Activated naive CD4-positive, alpha-beta T cell treated with anti-CD3 and anti-CD28 coated beads, Interleukin-2, amount 50 U/mL, for 72 hours (primary cell): ENCODE data around the gene GNAT1. TPM values are rescaled to one million over a fixed set of nuclear protein-coding genes. Genes with fewer than 3 reads are reported as not detected.

Experiments
- ATAC-seq, 2 donors: fragments of 150-1000 bp; cut with Tn5 transposase; 2 replicates each; pipeline ENCODE4 v1.10.0; 2021; ENCODE audit warnings: mild to moderate bottlenecking in 2 of 2, moderate library complexity in 2 of 2
- DNase-seq, 2 donors: peaks; one replicate each; pipeline ENCODE4 v3.0.0; 2021 to 2022; ENCODE audit warnings: low spot score in 2 of 2
- H3K27ac Mint-ChIP-seq, 2 donors: one replicate each; pipeline ENCODE4 v1.8.0; 2022; ENCODE audit warnings: mild to moderate bottlenecking in 2 of 2, mixed read lengths in 2 of 2
- H3K36me3 Mint-ChIP-seq, 2 donors: one replicate each; pipeline ENCODE4 v1.8.0; 2022; ENCODE audit warnings: mixed read lengths in 2 of 2
- H3K9me3 Mint-ChIP-seq, 2 donors: one replicate each; pipeline ENCODE4 v1.8.0; 2022; ENCODE audit warnings: mixed read lengths in 2 of 2
- total RNA-seq, 2 donors: library from RNA; stranded (reverse); gene quantifications; one replicate each; pipeline ENCODE4 v1.2.3, GENCODE V29; 2022

The GNAT1 gene
- total RNA-seq, 2 donors from 2014 or later, result not detected

DNA sequence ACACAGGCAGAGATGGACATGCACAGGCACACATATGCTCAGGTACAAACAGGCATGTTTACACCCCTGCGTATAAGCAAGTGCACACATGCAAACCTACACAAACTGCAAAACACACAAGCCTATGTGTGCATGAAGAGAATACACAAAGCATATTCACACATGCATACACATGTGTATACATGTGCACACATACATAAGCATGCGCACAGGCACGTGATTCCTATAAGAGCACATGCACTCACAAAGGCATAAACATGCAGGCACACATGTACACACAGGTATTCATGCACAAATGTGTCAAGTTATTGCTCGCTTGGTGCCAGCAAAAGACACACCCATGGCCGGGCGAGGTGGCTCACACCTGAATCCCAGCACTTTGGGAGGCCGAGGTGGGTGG lies 1.4 kb upstream of the GNAT1 start:
- no peak for ATAC-seq
- H3K36me3 Mint-ChIP-seq, result no peaks in the 10 kb centered on the region
- no peak overlapping the region for H3K27ac Mint-ChIP-seq

DNA sequence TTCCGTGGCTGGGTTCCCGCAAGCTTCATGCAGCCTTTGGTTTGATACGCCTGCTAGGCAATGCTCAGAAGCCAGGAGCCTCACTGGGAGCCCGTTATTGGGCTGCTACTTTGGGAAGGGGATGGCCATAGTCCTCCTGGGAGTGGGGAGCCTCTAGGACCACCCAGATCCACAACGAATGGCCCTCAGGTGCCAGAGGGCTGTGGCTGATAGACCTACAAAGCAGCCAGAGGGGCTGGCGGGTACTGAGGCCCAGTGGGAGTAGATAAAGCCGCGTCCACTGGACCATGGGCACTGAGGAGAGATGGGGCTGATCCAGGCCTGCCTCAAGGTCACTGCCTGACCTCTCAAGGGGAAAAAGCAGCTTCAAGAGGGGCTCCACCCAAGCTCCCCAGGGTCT lies 714 bp downstream of the GNAT1 start:
- H3K27ac Mint-ChIP-seq, result no peak overlapping the region
- no peaks in the 10 kb centered on the region for H3K36me3 Mint-ChIP-seq
- no peaks in the 10 kb centered on the region for H3K9me3 Mint-ChIP-seq
- no peak for ATAC-seq
- no peak for DNase-seq

More for the DNA sequence above, 1.4 kb upstream of the GNAT1 start:
- no peaks in the 10 kb centered on the region for H3K9me3 Mint-ChIP-seq
- no peak for DNase-seq

DNA sequence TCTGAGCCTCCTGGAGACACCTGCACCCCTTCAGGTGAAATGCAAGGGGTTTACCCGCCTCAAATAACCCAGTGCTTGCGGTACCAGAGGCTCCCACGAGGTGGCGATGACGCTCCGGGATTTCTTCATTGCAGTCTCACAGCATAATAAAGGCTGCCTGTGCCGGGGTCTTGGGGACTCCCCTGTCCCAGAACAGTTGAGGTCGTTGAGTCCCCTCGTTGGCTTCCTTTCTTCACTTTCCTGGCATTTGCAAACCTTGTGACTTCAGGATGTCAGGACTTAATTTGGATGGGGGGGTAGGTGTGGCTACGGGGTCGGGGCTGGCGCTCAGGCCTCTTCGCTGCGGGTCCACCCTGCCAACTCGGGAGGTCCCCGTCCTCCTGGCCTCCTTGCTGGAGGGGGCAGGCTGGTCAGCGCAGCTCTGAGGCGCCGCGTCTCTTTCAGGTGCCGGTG lies 1.3 kb downstream of the GNAT1 start:
- H3K9me3 Mint-ChIP-seq, result no peaks in the 10 kb centered on the region
- ATAC-seq (peak; percentile 56 to 65), DNase-seq (peak; percentile 67 to 96)
- no peak overlapping the region for H3K27ac Mint-ChIP-seq
- no peaks in the 10 kb centered on the region for H3K36me3 Mint-ChIP-seq

DNA sequence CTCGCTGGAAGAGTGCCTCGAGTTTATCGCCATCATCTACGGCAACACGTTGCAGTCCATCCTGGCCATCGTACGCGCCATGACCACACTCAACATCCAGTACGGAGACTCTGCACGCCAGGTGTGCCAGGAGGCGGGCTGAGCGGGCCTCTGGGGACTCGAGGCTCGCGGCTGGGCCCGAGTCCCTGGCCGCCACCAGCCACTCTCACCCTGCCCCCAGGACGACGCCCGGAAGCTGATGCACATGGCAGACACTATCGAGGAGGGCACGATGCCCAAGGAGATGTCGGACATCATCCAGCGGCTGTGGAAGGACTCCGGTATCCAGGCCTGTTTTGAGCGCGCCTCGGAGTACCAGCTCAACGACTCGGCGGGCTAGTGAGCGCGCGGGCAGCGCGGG lies 1.9 kb downstream of the GNAT1 start:
- DNase-seq (no peak), ATAC-seq (no peak)
- Mint-ChIP-seq H3K27ac (no peak overlapping the region), H3K9me3 (no peaks in the 10 kb centered on the region), H3K36me3 (no peaks in the 10 kb centered on the region)

DNA sequence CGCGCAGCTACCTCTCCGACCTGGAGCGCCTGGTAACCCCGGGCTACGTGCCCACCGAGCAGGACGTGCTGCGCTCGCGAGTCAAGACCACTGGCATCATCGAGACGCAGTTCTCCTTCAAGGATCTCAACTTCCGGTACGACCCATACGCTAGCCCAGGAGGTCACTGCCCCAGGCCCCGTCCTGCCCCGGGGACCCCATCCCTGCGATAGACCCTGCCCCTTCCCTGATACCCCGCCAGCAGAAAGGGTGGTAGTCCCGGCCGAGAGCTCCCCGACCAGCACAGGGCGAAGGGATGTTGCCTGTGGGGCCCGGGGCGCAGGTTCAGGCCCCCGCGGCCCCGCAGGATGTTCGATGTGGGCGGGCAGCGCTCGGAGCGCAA lies 2.3 kb downstream of the GNAT1 start:
- no peak for DNase-seq
- no peak for ATAC-seq
- H3K36me3 Mint-ChIP-seq, result no peaks in the 10 kb centered on the region

DNA sequence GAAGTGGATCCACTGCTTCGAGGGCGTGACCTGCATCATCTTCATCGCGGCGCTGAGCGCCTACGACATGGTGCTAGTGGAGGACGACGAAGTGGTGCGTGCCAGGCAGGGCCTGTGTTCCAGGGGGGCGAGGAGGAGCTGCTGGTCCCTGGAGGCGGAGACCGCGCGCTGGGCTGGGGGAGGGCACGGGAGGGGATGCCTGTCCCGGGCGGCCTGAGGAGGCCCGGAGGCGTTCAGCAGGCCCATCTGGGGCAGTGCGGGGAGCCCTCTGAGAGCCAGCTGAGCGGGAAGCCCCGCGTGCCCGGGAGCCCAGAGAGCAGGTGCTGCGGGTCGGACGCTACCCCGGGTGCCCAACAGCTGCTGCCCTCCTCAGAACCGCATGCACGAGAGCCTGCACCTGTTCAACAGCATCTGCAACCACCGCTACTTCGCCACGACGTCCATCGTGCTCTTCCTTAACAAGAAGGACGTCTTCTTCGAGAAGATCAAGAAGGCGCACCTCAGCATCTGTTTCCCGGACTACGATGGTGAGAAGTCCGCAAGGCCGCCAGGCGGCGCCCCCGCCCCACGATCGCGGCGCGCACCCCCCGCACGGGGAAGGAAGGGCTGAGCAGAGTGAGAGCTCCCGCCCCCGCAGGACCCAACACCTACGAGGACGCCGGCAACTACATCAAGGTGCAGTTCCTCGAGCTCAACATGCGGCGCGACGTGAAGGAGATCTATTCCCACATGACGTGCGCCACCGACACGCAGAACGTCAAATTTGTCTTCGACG lies 2.9 kb downstream of the GNAT1 start:
- Mint-ChIP-seq H3K36me3 (no peaks in the 10 kb centered on the region), H3K9me3 (no peaks in the 10 kb centered on the region), H3K27ac (no peak overlapping the region)
- peak; percentile 69 to 85 for DNase-seq
- peak; percentile 79 to 82 for ATAC-seq

More for the DNA sequence above, 2.3 kb downstream of the GNAT1 start:
- Mint-ChIP-seq H3K27ac (no peak overlapping the region), H3K9me3 (no peaks in the 10 kb centered on the region)

DNA sequence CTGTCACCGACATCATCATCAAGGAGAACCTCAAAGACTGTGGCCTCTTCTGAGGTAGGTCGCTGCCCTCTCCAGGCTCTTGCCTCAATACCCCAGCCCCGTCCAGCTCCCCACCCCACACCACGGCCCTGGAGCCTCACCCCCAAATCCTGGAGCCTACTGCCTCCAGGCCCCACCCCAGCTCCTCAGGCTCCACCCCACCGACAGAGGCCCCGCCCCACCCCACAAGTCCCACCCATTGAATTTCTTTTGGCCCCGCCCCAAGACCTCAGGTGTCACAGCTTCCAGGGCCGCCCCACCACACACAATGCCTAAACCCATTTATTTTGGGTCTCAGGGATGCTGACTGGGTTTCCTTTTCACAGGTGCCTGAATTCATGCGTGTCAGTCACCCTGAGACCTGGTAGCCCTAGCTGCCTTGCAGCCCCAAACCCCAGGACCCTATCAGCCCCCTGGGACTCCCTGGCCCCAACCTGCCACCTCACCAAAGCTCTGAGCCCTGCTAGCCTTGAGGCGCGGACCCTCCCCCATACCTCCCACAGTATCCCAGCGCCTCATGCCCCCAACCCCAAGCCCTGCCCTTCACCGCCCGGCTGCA lies 3.6 kb downstream of the GNAT1 start:
- no peaks in the 10 kb centered on the region for H3K9me3 Mint-ChIP-seq
- DNase-seq, result no peak
- H3K36me3 Mint-ChIP-seq, result no peaks in the 10 kb centered on the region

DNA sequence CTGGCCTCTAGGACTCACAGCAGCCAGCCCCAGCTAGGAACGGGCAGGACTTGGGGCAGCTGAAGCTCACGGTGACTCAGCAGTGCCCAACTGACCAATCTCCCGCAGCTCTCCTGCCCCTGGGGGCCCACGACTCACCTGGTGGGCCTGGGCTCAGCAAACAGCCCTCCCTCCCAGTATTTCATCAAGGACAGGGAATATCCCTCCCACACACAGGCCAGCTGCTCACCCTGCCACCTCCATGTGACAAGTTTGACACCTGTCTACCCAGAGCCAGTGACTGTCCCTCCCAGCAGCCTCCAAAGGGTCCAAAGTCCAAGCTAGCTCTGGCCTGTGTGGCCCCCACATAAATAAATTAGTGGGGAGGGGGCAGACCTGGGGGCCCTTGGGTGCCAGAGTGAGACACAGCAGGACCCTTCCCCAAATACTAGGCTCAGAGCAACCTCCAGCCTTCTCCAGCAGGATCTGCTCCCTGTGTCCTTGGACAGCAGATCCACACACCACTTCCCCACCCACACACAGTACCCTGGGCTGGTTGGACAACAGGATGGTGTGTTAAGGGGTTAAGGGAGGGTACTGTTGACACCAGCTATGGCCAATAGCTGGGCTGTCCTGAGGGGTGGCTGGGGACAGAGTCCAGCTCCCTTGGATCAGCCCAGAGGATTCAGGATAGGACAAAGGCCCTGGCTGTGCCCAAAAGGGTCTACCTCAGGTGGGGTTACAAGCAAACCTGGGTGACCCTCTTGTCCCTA lies 4.3 kb downstream of the GNAT1 start:
- no peaks in the 10 kb centered on the region for H3K36me3 Mint-ChIP-seq
- no peaks in the 10 kb centered on the region for H3K9me3 Mint-ChIP-seq
- ATAC-seq (no peak), DNase-seq (no peak)
- H3K27ac Mint-ChIP-seq, result no peak overlapping the region

More for the DNA sequence above, 3.6 kb downstream of the GNAT1 start:
- H3K27ac Mint-ChIP-seq, result no peak overlapping the region
- peak; percentile 35 to 65 for ATAC-seq

DNA sequence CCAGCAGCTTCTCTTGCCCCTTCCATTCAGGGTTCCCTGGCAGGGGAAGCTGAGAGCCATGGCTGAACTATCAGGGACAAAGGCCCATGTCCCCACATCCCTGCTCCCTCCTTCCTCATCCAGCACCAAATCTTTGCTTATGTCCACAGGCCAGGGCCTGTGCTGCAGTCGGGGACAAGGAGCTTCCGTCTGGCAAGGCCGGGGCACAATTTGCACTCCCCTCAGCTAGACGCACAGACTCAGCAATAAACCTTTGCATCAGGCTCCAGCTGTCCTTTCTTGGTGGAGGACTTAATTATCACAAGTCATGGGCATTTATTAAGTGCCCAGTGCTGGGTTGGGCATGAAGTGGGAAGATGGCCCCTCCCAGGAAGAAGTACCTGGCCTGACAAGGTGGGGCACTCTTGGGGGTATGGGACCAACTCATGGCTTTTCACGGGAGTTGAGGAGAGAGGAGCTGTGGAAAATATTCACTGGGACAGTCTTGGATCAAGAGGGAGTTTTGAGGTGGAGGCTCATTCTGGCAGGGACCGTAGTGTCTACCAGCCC lies 4.9 kb downstream of the GNAT1 start:
- Mint-ChIP-seq H3K27ac (peak overlapping the region in 1 of 2 donors; percentile 23), H3K9me3 (no peaks in the 10 kb centered on the region), H3K36me3 (no peaks in the 10 kb centered on the region)
- ATAC-seq, result no peak
- no peak for DNase-seq

DNA sequence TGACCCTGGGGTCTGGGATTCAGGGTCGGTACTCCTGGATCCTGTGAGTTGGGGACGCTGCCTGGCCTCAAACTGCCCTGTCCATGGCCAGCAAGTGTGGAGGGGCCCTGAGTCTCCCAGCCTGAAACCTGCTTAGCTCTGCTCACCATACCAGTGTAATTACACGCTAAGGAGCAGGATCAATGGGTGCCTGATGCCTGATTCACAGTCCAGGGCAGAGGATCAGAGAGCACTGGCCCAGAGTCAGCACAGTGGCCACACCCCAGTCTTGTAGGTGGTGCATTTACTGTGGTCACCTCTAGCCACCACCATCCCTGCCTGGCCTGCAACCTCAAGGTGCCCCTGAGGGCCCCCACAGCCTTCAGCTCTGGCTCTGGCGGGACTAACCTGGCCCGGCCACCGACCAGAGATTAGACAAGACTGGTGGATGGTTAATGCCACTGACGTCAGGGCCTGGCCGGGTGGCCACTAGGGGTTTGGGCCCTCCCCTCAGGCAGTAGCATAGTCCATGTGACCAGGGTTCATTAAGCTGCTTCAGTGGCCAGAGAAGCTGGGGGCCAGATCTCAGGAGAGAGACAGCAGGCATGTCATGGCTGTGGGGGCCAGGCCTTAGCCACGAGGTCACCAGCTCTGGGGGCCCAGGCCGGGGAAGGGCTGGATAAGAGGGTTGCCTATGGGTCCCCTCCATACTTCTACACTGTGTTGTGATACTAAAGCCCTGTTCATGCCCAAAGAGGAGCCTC lies 10.3 kb downstream of the GNAT1 start:
- no peak overlapping the region for H3K27ac Mint-ChIP-seq
- ATAC-seq, result no peak
- no peaks in the 10 kb centered on the region for H3K9me3 Mint-ChIP-seq

DNA sequence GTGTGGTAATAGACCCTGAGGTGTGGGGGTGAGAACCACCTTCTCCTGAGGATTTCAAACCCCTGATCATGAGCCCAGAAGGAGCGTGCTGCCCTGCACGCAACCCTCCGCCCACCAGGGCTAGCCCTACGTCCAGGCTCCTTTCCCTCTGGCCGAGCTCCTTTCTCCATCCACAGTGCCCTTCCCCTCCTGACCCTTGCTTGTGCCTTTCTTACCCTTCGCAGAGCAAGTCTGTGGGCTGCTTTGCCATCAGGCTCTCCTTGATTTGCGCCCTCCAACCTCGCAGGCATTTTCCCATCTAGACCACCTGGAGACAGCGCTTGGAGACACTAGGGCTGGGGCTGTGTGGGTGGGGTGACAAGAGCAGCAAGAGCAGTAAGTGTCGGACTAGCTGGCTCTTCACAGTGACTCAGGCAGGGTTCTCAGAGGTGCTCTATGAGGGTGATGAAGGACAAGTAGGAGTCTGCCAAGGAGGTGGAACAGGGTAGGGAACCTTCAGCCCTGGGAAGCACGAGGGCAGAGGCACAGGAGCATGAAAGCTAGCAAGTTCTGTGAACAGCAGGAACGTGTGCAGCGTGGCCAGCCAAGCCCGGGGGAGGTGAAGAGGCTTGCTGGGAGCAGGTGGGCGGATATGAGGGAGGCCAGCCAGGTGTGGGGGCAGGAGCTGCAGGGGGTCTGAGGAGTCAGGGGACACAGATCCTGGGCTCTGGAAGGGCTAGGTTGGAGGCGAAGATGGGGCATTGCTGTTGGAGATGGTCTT lies 11.1 kb downstream of the GNAT1 start:
- Mint-ChIP-seq H3K27ac (no peak overlapping the region), H3K9me3 (no peaks in the 10 kb centered on the region), H3K36me3 (no peaks in the 10 kb centered on the region)
- DNase-seq (no peak), ATAC-seq (no peak)

More for the DNA sequence above, 10.3 kb downstream of the GNAT1 start:
- no peaks in the 10 kb centered on the region for H3K36me3 Mint-ChIP-seq
- DNase-seq, result no peak

DNA sequence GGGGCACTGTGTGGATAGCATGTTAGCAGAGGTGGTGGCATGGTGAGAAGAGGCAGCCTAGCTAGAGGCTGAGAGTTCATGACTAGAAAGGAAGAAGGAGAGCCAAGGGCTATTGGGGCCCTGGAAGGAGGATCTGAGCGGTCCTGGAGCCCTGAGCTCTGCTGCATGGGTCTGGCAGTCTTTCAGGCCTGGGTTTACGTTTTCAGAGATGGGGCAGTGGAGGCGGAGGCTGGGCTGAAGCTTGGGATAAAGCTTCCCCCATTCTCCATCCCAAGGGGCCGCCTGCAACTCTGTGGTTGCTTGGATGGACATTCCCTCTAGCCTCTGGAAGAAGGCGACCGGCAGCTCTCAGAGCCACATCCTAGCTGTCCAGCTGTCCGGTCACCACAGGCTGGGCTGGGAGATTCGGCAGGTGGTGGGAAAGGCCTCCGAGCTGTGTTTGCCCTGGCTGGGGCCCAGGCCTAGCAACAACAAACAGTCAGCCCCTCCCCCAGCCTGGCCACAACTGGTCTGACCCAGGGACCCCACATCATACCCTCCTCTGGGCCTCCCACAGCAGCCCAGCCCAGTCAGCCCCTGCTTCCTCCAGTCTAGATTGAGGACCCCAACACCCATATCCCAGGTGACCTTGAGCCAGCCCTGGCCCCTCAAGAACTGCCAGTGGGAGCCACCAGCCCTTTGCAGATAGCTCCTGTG lies 11.9 kb downstream of the GNAT1 start:
- Mint-ChIP-seq H3K36me3 (no peaks in the 10 kb centered on the region), H3K27ac (no peak overlapping the region), H3K9me3 (no peaks in the 10 kb centered on the region)
- DNase-seq, result no peak
- ATAC-seq, result no peak

DNA sequence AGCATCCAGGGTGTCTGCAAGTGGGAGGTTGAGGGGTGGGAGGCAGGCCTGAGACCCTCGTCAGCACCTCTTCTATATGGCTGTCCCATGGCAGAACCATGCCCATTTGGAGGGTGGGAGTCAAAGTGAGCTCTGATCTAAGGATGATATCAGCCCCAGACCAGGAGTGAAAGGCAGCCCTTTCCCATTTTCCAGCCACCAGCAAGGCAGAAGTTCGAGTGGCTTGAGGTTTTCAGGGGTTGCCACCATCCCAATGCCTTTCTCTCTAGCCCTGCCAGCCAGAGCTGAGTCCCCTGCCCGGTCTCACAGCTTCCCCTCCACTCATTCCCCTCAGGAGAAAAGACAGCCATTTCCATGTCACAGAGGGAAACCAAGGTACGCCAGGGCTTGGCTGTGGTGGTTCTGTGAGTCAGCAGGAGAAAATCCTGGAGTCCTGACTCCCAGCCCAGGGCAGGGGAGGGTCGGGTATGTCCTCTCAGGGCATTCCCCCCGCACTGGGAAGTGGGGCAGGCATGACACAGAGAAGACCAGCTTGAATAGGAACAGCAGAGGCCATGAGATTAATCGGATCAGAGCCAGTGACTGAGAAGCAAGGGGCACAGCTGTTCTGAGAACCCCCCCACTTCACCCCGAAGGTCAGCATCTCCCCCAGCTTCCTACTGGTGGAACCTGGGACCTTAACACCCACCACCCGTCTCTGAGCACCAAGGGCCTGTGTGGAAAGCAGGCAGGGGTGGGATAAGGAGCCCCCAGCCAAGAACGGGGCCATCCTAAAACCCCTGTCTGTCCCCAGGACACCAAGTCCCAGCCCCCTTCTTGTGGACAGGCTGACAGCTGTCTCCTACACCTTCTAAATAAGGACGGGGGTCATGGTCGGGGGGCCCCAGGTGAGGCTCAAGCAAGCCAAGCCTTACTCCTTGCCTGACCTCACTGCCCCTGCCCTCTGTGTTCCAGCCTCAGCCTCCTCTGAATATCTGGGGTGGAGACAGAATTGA lies 12.7 kb downstream of the GNAT1 start:
- no peak for DNase-seq
- ATAC-seq, result no peak
- no peak overlapping the region for H3K27ac Mint-ChIP-seq
- H3K36me3 Mint-ChIP-seq, result no peaks in the 10 kb centered on the region
- H3K9me3 Mint-ChIP-seq, result no peaks in the 10 kb centered on the region

DNA sequence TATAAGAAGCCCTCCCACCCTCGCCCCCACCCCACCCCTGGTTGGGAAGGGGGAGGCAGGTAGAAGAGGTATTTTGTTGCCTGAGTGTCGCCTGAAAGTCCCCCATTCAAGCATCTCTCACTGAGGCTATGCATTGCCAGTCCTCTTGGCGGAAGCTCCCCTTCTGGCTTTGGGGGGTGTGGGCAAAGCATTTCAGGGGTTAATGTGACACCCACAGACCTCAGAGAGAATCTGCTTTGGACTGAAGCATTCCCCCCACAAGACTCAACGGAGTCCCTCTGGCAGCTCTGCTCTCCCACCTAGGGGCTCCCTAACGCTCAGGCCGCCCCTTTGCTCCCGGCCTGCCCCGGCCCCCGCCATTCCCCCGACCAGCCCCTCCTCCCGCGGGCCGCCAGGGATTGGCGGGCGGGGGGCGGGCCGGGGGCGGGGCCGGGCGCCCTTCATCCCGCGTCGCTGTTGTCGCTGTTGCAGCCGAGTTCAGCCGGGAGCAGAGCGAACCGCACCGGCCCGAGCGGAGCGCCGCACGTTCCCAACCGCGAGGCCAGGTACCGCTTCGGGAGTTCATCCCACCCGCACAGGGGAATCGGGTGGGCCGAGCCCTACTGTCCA lies 13.5 kb downstream of the GNAT1 start, which contains the start of gene SLC38A3:
Gene SLC38A3 (plus strand): TSS at position 468 of the 609 bp plus-strand sequence. CDS start 8,929 bp downstream, outside the sequence.
- ATAC-seq, result peak; percentile 22 to 64

More for the DNA sequence above, 13.5 kb downstream of the GNAT1 start, which contains the start of gene SLC38A3:
- no peaks in the 10 kb centered on the region for H3K9me3 Mint-ChIP-seq
- no peaks in the 10 kb centered on the region for H3K36me3 Mint-ChIP-seq
- no peak within 1 kb of the TSS for H3K27ac Mint-ChIP-seq
- DNase-seq, result no peak
